ENCODE results near the gene ANO1. TPM values are rescaled to one million over a fixed set of nuclear protein-coding genes. Genes with fewer than 3 reads are reported as not detected.
"Not testable (repeated sequence)": the region's sequence is repeated elsewhere in the genome, so short reads cannot be mapped to it uniquely, and the experiment has no call there.

The ANO1 gene
- total RNA-seq, 4 donors from 2014 or later = 1.1 to 27.2 (median 4.2) TPM

GRCh38 chr11:70200212-70200844 lies 122.2 kb downstream of the ANO1 start:
- Histone ChIP-seq H3K36me3 (peaks cover 0 to 3% (median 0%) of the 10 kb centered on the region in 3 donors), H3K27me3 (no peaks in the 10 kb centered on the region), H3K4me1 (peaks cover 0 to 15% (median 10%) of the 10 kb centered on the region in 4 donors), H3K9me3 (no peaks in the 10 kb centered on the region), H3K4me3 (no peak overlapping the region), H3K27ac (no peak overlapping the region)
- no peak for TF ChIP-seq CTCF (IDR thresholded peaks at IDR 0.05)
- TF ChIP-seq POLR2A (IDR thresholded peaks at IDR 0.05) = no peak
- no peak for DNase-seq

GRCh38 chr11:70201047-70201446 lies 122.9 kb downstream of the ANO1 start:
- not testable (repeated sequence) for H3K27me3 ChIP-seq, H3K4me3 ChIP-seq, H3K9me3 ChIP-seq, H3K27ac ChIP-seq, DNase-seq, H3K36me3 ChIP-seq
- H3K4me1 ChIP-seq = peaks cover 0 to 16% (median 11%) of the 10 kb centered on the region in 4 donors

DNA sequence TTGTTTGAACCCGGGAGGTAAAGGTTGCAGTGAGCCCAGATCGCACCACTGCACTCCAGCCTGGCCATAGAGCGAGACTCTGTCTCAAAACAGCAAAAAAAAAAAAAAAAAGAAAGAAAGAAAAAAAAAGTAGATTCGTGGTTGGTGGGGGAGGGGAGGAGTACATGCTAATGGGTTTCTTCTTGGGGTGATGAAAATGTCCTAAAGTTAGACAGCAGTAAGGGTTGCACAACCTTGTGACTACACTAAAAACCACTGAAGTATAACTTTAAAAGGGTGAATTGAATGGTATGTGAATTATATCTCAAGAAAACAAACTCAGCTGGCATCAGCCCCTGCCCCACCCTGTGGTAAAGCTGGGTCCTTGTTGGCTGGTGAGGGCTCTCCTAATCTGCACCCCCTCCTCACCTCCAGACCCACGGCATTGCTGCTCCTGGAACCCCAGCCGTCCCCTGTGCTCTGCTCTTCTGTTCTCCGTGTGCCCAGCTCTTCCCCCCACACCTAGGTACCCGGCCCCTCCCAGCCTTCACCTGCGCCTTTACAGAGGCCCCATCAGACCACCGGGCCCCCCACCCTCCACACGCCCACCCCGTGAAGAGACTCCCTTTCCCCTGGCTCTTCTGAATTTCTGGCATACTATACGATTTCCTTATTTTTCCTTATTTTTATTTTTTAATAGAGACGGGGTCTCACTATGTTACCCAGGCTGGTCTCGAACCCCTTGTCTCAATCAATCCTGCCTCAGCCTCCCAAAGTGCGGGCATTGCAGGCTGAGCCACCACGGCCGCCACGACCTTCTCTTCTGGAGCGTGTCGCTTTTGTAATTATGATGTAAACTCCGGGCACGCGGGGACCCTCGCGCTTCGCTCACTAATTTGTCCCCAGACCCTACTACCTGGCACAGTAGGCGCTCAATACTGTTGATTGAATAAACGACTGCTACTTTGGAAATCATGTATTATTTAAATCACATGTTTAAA lies 124.1 kb downstream of the ANO1 start:
- no peak for DNase-seq
- no peak for TF ChIP-seq POLR2A (IDR thresholded peaks at IDR 0.05)
- no peak for TF ChIP-seq CTCF (IDR thresholded peaks at IDR 0.05)
- peaks cover 0 to 21% (median 0%) of the 10 kb centered on the region in 3 donors for H3K36me3 ChIP-seq
- no peaks in the 10 kb centered on the region for H3K9me3 ChIP-seq
- no peaks in the 10 kb centered on the region for H3K27me3 ChIP-seq
- peaks cover 0 to 25% (median 11%) of the 10 kb centered on the region in 4 donors for H3K4me1 ChIP-seq
- H3K4me3 ChIP-seq = peak overlapping the region; percentile 93 to 100 (median 98)
- peak overlapping the region; percentile 96 to 100 (median 97) for H3K27ac ChIP-seq

GRCh38 chr11:70202920-70203750 lies 125.0 kb downstream of the ANO1 start, which contains the start of gene FADD:
Gene FADD, plus strand, starts transcription at chr11:70203296. Its CDS starts 164 bp downstream, at chr11:70203460.
- no peaks in the 10 kb centered on the region for H3K27me3 ChIP-seq
- peak; percentile 85 to 96 (median 92) for DNase-seq
- peak within 1 kb of the TSS; percentile 96 to 100 (median 97) for H3K27ac ChIP-seq
- no peaks in the 10 kb centered on the region for H3K9me3 ChIP-seq
- peak within 1 kb of the TSS; percentile 93 to 100 (median 98) for H3K4me3 ChIP-seq
- TF ChIP-seq CTCF (IDR thresholded peaks at IDR 0.05) = peak in 2 of 6 experiments; percentile 8 to 16
- peak; percentile 87 to 89 for TF ChIP-seq POLR2A (IDR thresholded peaks at IDR 0.05)
- peaks cover 0 to 30% (median 11%) of the 10 kb centered on the region in 4 donors for H3K4me1 ChIP-seq
- peaks cover 0 to 30% (median 0%) of the 10 kb centered on the region in 3 donors for H3K36me3 ChIP-seq

GRCh38 chr11:70203751-70204465 lies 125.8 kb downstream of the ANO1 start:
- peak; percentile 69 to 91 (median 69) for DNase-seq
- H3K36me3 ChIP-seq = peaks cover 0 to 37% (median 0%) of the 10 kb centered on the region in 3 donors
- peaks cover 0 to 30% (median 11%) of the 10 kb centered on the region in 4 donors for H3K4me1 ChIP-seq
- no peaks in the 10 kb centered on the region for H3K27me3 ChIP-seq
- peak overlapping the region; percentile 96 to 100 (median 97) for H3K27ac ChIP-seq
- TF ChIP-seq CTCF (IDR thresholded peaks at IDR 0.05) (no peak), POLR2A (IDR thresholded peaks at IDR 0.05) (peak in 1 of 2 donors; percentile 21)
- no peaks in the 10 kb centered on the region for H3K9me3 ChIP-seq
- peak overlapping the region; percentile 93 to 100 (median 98) for H3K4me3 ChIP-seq

All from Peyer's patch (tissue), 4 donors.